SKM-1 treated with dmso at 0.1 percent for 144 hours (cell line): Measurements from ENCODE around the gene KDR.

ENCODE experiments used
- DNase-seq: peaks from one replicate; lab custom pipeline; 2025; ENCODE audit not compliant: unreplicated experiment; lab: John Stamatoyannopoulos, UW

Gene KDR

GRCh38 chr4:55080174-55080865, 45.1 kb downstream of the KDR start:
- no peak for DNase-seq

DNA sequence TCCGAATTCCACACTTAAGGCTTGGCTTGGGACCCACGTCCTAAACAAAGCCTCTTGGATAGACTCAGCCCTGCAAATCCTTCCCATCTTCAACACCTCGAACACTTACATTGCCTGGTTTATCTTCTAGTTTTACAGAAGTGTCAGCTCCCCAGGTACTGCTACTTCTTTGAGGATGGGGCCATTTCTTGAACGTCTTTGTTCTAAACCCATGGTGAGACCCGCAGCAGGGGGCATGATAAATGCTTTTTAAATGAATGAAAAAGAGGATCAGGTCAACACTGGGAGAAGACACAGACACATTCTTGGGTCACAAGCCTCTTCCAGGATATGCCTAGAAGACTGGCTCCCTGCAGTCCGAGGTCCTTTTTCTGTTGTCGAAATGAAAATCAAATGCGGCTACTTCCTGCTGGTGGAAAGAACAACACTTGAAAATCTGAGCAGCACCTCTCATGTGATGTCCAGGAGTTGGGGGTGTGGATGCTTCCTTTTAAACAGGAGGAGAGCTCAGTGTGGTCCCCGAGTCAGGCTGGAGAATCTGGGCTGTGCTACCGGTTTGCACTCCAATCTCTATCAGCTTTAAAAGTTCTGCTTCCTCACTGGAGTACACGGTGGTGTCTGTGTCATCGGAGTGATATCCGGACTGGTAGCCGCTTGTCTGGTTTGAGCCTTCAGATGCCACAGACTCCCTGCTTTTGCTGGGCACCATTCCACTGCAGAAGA, 45.8 kb downstream of the KDR start:
- no peak for DNase-seq

DNA sequence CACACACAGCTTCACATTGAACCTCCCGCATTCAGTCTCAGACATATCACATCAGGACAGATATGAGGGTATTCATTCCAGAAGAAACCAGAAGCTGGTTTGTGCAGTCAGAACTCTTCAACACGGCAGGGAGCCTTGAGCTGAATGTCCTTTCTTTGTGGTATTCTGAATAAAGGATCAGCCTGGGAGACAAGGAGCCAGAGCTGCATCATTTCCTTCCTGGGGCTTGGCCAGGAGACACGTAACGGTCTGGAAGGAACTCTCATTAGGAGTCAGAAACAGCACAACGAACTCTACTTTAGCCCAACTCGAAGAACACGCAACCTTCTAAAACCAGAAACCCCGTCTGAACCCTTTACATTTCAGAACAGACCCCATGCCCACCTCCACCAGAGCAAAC, 46.4 kb downstream of the KDR start:
- no peak for DNase-seq

GRCh38 chr4:55077577-55077976, 47.8 kb downstream of the KDR start:
- DNase-seq, result no peak

DNA sequence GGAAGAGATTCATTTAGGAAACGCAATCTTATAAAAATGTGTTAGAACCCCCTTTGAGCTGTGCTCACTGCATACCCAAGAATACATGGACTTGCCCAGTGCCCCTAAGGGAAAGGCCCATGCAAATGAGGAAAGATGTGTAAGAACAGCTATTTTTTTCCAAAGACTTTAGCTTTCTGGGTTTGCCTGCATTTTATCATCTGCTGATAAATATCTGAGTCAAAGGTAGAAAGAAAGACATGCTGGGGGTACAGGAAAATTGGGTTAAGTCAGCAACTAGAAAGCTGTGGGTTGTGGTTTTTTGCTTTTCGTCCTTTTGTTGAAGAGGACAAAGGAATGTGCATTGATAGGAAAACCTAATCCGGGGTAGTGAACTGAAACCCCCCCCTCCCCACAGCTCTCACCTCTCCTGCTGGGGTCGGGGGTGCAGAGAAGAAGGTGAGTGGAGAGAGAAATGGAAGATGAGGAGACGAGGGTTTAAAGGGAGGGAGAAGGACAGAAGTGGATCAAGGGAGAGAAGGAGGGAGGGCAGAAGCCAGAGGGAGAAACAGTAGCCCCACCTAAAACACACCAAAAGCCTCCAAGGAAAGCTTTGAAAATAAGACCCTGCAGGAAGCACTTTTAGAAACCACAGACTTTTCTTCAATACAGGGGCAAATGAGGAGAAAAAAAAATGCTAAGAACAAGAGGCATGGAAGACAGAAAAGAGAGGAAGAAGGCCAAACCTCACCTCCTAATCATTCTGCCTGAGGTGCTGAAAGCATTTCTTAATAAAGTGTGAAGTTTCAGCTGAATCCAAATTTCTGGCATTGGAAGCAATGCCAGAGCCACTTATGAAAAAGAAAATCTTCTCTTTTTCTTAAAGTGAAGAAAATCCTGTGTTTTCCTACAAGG, 49.3 kb downstream of the KDR start:
- DNase-seq, result no peak

DNA sequence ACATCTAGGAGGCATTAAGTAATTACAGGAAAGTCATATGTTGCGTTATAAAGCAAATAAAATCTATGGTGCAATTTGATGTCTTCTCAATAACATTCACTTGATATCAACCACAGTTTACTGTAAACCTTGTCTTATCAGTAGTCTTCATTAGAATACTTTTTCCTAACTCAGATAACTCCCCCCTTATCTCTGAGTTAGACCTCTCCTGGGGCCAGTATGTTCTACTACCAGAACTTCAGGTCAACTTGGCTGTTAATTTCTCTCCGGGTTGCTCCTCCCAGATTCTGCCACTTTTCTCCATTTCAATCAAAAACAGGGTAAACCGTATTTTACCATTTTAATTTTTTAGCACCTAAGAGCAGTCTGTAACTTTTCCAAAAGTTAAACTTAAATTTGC, 50.0 kb downstream of the KDR start:
- no peak for DNase-seq

- no peak for DNase-seq
These were observed 51.0 kb downstream of the KDR start for GRCh38 chr4:55074386-55074785.

DNA sequence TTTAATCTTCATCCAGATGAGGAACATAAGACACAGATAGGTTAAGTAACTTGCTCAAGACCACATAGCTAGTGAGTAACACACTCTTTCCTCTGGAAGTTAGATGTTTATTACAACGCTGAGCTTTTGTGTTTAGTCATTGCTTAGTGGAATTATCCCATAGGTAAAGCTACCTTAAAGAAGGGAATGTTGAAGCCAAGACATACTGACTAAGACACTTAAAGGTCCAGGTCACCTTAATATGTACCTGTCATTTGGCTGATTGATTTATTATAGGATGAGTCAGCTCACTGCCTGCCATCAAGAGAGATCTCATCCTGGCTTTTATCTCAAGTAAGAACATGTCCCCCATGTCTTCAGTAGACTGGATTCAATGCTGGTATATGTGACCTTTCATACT, 53.4 kb downstream of the KDR start:
- DNase-seq, result no peak

DNA sequence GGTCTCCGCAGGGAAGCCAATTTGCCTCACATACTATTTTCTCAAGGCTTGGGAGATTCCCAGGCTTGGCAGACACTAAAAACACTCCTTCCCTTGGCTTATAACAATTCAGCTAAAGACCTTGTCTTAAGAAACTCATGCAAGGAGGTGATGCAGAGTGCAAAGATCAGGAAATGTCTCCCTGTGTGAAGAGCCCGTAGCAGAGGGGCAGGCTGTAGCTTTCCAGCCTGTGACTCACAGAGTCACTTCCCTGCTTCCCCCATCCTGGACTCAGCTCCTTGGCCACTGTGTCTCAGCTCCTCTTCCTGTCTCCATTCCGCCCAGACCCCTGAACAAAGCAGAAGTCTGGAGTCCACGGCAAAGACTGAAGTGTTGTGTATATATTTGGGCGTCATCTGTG, 56.1 kb downstream of the KDR start:
- DNase-seq, result no peak

- DNase-seq, result no peak
These were observed 56.9 kb downstream of the KDR start for GRCh38 chr4:55068522-55068921.

DNA sequence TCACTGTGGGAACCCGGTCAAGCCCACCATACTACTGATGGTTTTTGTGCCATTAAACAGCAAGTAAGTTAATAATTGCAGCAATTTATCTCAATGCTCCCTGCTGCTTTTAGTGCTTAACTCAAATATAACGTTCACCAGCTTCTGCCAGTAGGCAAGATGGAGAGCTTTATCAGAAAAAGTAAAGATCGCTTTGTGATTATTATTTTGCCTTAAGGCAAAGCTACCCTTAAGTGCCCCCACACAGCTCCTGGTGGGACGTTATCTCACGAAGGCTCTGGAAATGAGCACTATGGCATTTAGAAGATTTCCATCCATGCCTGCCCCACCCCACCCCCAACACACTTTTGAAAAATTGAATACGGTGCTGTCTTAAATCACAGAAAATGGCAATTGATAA, 59.4 kb downstream of the KDR start:
- no peak for DNase-seq

- DNase-seq, result no peak
These were observed 69.9 kb downstream of the KDR start for GRCh38 chr4:55055529-55055928.

GRCh38 chr4:55051532-55051931, 73.9 kb downstream of the KDR start:
- no peak for DNase-seq

- no peak for DNase-seq
These were observed 74.9 kb downstream of the KDR start for GRCh38 chr4:55050418-55050950.

DNA sequence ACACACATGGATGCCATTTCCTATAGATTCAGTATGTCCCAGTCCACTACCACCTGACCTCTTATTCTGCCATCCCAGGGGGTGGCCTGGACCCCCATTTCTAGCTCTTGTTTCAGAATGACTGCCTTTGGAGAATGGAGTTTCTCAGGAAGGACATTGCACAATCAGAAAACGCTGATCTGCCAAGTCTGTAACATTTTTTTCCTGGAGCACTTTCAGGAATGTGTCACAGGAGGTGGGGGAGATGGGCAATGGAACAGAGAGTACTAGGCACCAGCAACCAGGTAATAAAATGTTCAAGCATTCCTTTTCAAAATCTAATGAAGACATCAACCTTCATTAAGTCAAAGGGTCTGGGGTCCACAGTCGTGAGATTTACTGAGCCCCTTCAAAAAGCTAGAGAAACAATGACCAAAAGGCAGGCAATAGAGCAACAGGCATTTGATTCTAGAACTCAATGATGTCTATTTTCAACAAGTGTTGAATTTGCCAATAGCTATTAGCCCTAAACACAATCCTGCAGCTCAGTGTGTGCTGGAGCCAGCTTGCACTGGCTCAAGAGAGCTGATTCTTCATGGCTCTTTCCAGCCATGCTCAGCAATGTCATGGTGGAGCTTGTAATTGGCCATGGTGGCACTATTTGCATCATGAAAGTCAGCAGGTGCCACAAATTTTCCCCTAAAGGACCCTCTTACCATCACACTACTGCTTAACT, 87.1 kb downstream of the KDR start:
- DNase-seq, result no peak

DNA sequence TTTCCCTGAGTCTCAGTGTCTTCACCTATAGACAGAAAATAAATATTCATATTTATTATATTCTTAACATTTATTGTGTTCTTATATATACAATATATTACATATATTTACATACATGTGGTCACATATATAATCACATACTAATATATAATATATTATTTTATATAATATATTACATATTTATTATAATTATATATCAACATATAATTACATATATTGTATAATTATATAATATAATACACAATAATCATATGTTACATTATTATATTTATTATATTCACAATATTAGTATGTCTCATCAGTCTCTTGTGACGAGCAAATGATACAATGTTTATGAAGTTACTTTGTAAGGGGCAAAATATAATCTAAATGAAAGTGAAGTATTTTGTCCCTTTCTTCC, 87.7 kb downstream of the KDR start:
- DNase-seq, result no peak

DNA sequence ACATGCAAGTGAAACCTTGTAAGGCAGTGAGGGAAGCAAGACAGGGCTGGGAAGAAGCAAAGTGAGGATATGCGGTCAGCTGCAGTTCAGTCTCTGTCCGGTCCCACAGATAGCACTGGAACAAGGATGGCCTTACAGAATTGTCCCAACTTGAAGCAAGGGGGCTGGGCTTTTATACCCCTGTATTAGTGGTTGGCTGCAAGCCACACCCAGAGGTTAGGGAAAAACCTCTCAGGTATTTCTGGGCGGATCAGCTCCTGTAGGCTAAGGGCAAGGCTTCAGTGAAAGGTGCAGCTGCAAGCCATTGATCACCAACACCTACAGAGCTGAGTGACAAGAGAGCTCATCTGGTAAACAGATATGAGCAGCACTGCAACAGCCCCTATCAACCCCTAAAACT, 89.0 kb downstream of the KDR start:
- DNase-seq, result no peak

GRCh38 chr4:55035892-55036291, 89.5 kb downstream of the KDR start:
- DNase-seq, result no peak

DNA sequence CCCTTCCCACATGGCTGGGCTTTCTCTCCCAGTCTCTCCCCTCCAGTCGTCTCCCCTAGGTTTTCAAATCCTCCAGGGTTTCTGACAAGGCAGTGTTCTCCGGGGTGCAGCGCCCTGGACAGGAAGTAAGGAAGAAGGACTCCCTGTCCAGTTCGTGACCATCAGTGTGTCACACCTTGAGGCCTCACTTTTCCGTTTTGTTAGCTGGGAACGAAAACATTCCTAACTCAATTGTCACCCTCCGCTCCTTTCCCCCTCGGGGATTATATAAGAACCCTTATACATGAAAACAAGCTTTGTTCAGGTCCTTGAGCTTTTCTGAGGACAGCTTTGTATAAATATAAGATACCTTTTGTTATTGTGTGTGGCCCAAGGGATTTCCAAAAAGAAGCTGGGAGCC, 92.1 kb downstream of the KDR start:
- DNase-seq, result no peak

GRCh38 chr4:55032788-55033187, 92.6 kb downstream of the KDR start:
- DNase-seq, result no peak

DNA sequence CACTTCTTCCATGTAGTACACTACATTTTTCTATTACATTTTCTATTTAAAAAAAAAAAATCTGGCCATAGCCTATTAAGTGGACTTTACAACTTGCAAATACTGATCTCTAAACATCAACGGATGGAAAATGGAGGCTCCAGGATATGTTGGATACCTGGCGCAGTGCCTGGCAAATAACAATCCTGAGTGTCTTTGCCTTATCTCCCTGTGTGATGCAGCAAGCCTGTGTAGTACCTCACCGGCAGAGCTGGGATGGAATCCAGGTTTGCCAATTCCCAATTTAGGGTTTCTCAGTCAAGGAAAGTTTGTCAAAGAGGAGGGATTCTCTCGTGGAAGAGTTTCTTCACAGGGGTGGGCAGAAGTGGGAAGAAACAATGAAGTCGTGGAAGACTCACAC, 93.2 kb downstream of the KDR start:
- DNase-seq, result no peak
